Keratinocyte (primary cell): ENCODE data around the gene UQCC2. TPM values are rescaled to one million over a fixed set of nuclear protein-coding genes. Genes with fewer than 3 reads are reported as not detected.

Source experiments
- DNase-seq: peaks from one replicate; pipeline ENCODE4 v3.0.0-alpha.2; 2011; ENCODE audit warnings: low read depth, missing footprints, low spot score
- FAIRE-seq: peaks from 2 replicates; lab custom pipeline; 2011; peaks lifted over from hg19 to GRCh38; lab: Jason Lieb, UNC
- H2AFZ ChIP-seq: 2 replicates; pipeline ENCODE4 v1.6.0; 2012; ENCODE audit warnings: low read length, control low read depth, inconsistent platforms; ENCODE audit not compliant: control insufficient read depth
- H3K27ac ChIP-seq: 2 replicates; pipeline ENCODE4 v1.5.1; 2011; ENCODE audit warnings: low read length; ENCODE audit not compliant: control insufficient read depth, insufficient read depth
- H3K27me3 ChIP-seq: 3 replicates; pipeline ENCODE4 v1.6.0; 2011; ENCODE audit warnings: low read length; ENCODE audit not compliant: control insufficient read depth, insufficient read depth; ENCODE audit errors: extremely low read depth
- H3K36me3 ChIP-seq, 2 experiments: 2 replicates in 1 of 2; 3 replicates in 1 of 2; pipeline ENCODE4 v1.5.1; 2011; ENCODE audit warnings: low read length in 2 of 2, mild to moderate bottlenecking in 1 of 2; ENCODE audit not compliant: control insufficient read depth in 2 of 2, insufficient read depth in 2 of 2; ENCODE audit errors: extremely low read depth in 1 of 2
- H3K4me1 ChIP-seq: 3 replicates; pipeline ENCODE4 v1.5.1; 2011; ENCODE audit warnings: low read length; ENCODE audit not compliant: control insufficient read depth, insufficient read depth; ENCODE audit errors: extremely low read depth
- H3K4me2 ChIP-seq: 3 replicates; pipeline ENCODE4 v1.6.0; 2011; ENCODE audit warnings: low read depth, low read length; ENCODE audit not compliant: control insufficient read depth, insufficient read depth; ENCODE audit errors: extremely low read depth
- H3K4me3 ChIP-seq, 3 experiments: fragments of 200-600 bp in 1 of 3; sonication (generic) in 1 of 3; 2 replicates in 2 of 3; 3 replicates in 1 of 3; pipeline ENCODE4 v1.5.1; 2011 to 2016; ENCODE audit warnings: low read length in 3 of 3, mild to moderate bottlenecking in 3 of 3, control low read depth in 2 of 3, inconsistent platforms in 1 of 3, low read depth in 1 of 3, mixed read lengths in 1 of 3, mixed run types in 1 of 3, moderate library complexity in 1 of 3; ENCODE audit not compliant: control insufficient read depth in 2 of 3, insufficient read depth in 2 of 3; ENCODE audit errors: extremely low read depth in 1 of 3
- H3K79me2 ChIP-seq: 2 replicates; pipeline ENCODE4 v1.6.0; 2012; ENCODE audit warnings: low read length; ENCODE audit not compliant: control insufficient read depth, insufficient read depth
- H3K9ac ChIP-seq: 3 replicates; pipeline ENCODE4 v1.6.0; 2011; ENCODE audit warnings: low read length; ENCODE audit not compliant: control insufficient read depth, insufficient read depth; ENCODE audit errors: extremely low read depth
- H3K9me1 ChIP-seq: 3 replicates; pipeline ENCODE4 v1.6.0; 2011; ENCODE audit warnings: low read length; ENCODE audit not compliant: control insufficient read depth, insufficient read depth; ENCODE audit errors: extremely low read depth
- H3K9me3 ChIP-seq: 2 replicates; pipeline ENCODE4 v1.5.1; 2012; ENCODE audit warnings: low read depth, low read length; ENCODE audit not compliant: control insufficient read depth
- H4K20me1 ChIP-seq: 3 replicates; pipeline ENCODE4 v1.6.0; 2011; ENCODE audit warnings: low read length; ENCODE audit not compliant: control insufficient read depth, insufficient read depth; ENCODE audit errors: extremely low read depth
- EZH2 ChIP-seq: IDR thresholded peaks from one replicate; pipeline ENCODE4 v1.6.1; 2012; ENCODE audit warnings: inconsistent platforms, mild to moderate bottlenecking, low read length, moderate library complexity
- dilution Hi-C: fragments of 300-500 bp; cut with MboI; formaldehyde crosslinking; loops from one replicate; pipeline ENCODE4 v1.7.0; 2020; ENCODE audit warnings: low sequenced_read_pairs; ENCODE audit not compliant: extremely low pct_ligation_motif_present
- polyA plus RNA-seq, 5 experiments: library from polyadenylated mRNA; depleted of rRNA in 3 of 5; stranded (reverse) in 3 of 5; stranded (forward) in 1 of 5; unstranded in 1 of 5; fragments of >200 nt; gene quantifications; 1 replicate in 1 of 5; 2 replicates in 3 of 5; 3 replicates in 1 of 5; pipeline versions ENCODE4 v1.2.1 to v1.2.3, GENCODE V29; 2011 to 2012; ENCODE audit warnings: missing spikeins in 2 of 5, low read depth in 1 of 5, low replicate concordance in 1 of 5
- TF ChIP-seq, protein P1 (sequence below), 3 experiments: IDR thresholded peaks in 1 of 3; conservative IDR thresholded peaks in 1 of 3; optimal IDR thresholded peaks in 1 of 3; 2 replicates in 2 of 3; 3 replicates in 1 of 3; pipeline versions ENCODE3 to v1.5.1; 2011; ENCODE audit warnings: low read length in 3 of 3, mild to moderate bottlenecking in 3 of 3, moderate library complexity in 2 of 3, control low read depth in 1 of 3, inconsistent platforms in 1 of 3; ENCODE audit not compliant: insufficient read depth in 2 of 3; ENCODE audit errors: extremely low read depth in 1 of 3

The UQCC2 gene
- polyA plus RNA-seq, 1 donor (not counting 4 experiments of a cell fraction or from before 2014, with no cell fraction given), result 76.7 TPM

DNA sequence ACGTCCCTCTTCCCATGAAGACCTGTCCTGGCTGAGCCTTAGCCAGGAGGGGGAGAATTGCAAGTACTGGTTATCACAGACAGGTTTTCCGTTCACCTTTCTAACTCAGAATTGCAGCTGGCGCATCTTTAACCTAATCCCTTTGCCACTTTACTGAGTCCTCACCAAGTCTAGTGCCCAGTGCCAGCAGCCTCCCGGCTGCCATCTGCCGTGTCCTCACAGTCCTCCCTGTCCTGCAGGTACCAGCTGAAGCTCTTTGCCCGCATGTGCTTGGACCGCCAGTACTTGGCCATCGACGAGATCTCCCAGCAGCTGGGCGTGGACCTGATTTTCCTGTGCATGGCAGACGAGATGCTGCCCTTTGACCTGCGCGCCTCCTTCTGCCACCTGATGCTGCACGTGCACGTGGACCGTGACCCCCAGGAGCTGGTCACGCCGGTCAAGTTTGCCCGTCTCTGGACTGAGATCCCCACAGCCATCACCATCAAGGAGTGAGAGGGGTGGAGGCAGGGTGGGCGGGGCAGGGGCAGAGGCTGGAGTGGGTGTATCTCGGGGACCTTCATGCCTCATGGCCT lies 41.3 kb downstream of the UQCC2 start:
- H3K27me3 ChIP-seq, result no peaks in the 10 kb centered on the region
- H3K9me3 ChIP-seq, result no peaks in the 10 kb centered on the region
- dilution Hi-C loops, result no loop called here
- H3K9ac ChIP-seq, result no peak overlapping the region
- no peak overlapping the region for H2AFZ ChIP-seq
- no peak for TF ChIP-seq EZH2
- TF ChIP-seq, protein P1, sequence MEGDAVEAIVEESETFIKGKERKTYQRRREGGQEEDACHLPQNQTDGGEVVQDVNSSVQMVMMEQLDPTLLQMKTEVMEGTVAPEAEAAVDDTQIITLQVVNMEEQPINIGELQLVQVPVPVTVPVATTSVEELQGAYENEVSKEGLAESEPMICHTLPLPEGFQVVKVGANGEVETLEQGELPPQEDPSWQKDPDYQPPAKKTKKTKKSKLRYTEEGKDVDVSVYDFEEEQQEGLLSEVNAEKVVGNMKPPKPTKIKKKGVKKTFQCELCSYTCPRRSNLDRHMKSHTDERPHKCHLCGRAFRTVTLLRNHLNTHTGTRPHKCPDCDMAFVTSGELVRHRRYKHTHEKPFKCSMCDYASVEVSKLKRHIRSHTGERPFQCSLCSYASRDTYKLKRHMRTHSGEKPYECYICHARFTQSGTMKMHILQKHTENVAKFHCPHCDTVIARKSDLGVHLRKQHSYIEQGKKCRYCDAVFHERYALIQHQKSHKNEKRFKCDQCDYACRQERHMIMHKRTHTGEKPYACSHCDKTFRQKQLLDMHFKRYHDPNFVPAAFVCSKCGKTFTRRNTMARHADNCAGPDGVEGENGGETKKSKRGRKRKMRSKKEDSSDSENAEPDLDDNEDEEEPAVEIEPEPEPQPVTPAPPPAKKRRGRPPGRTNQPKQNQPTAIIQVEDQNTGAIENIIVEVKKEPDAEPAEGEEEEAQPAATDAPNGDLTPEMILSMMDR (optimal IDR thresholded peaks at IDR 0.05 in 1 of 3, IDR thresholded peaks at IDR 0.05 in 1 of 3, conservative IDR thresholded peaks at IDR 0.05 in 1 of 3; ENCODE audit: extremely low read depth in 1 of 3, insufficient read depth in 2 of 3, low read length in 3 of 3), result no peak
- no peak for DNase-seq
- H3K4me2 ChIP-seq, result no peak overlapping the region
- H3K36me3 ChIP-seq, result peaks cover 47 to 70% of the 10 kb centered on the region in 2 experiments
- FAIRE-seq, result no peak
- no peak overlapping the region for H3K27ac ChIP-seq
- H3K4me3 ChIP-seq, result no peak overlapping the region
- H4K20me1 ChIP-seq, result no peaks in the 10 kb centered on the region
- no peaks in the 10 kb centered on the region for H3K9me1 ChIP-seq
- no peaks in the 10 kb centered on the region for H3K79me2 ChIP-seq
- peaks cover 21% of the 10 kb centered on the region for H3K4me1 ChIP-seq

DNA sequence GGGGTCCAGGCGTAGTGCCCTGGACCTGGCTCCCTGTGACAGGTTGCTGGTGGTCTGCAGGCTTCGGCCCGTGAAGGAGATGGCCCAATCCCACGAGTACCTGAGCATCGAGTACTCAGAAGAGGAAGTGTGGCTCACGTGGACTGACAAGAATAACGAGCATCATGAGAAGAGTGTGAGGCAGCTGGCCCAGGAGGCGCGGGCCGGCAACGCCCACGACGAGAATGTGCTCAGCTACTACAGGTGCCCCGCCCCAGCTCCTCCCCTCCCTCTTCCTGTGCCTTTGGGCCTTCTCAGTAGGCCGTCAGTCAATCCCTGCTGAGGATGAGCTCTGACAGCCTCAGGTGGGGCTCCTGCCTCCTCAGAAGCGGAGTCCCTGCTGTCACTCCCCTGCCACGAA lies 42.6 kb downstream of the UQCC2 start:
- Histone ChIP-seq H3K9me1 (no peaks in the 10 kb centered on the region), H3K9ac (peak overlapping the region; percentile 45), H4K20me1 (no peaks in the 10 kb centered on the region), H3K4me3 (no peak overlapping the region), H3K27me3 (no peaks in the 10 kb centered on the region), H2AFZ (no peak overlapping the region), H3K79me2 (no peaks in the 10 kb centered on the region), H3K36me3 (peaks cover 53 to 66% of the 10 kb centered on the region in 2 experiments), H3K4me1 (peaks cover 21% of the 10 kb centered on the region), H3K27ac (peak overlapping the region; percentile 65), H3K4me2 (no peak overlapping the region), H3K9me3 (no peaks in the 10 kb centered on the region)
- FAIRE-seq (peak; percentile 97), DNase-seq (peak; percentile 71)
- TF ChIP-seq EZH2, result no peak
- TF ChIP-seq, protein P1 (optimal IDR thresholded peaks at IDR 0.05 in 1 of 3, IDR thresholded peaks at IDR 0.05 in 1 of 3, conservative IDR thresholded peaks at IDR 0.05 in 1 of 3; ENCODE audit: extremely low read depth in 1 of 3, insufficient read depth in 2 of 3, low read length in 3 of 3), result no peak
- dilution Hi-C loops, result no loop called here
